ENCODE results near the gene NEUROG1. TPM values are rescaled to one million over a fixed set of nuclear protein-coding genes. Genes with fewer than 3 reads are reported as not detected.

The NEUROG1 gene
- total and polyA plus RNA-seq, 10 of the 15 experiments (the other 5 are each of a cell fraction or from before 2014, with no cell fraction given) = not detected

DNA sequence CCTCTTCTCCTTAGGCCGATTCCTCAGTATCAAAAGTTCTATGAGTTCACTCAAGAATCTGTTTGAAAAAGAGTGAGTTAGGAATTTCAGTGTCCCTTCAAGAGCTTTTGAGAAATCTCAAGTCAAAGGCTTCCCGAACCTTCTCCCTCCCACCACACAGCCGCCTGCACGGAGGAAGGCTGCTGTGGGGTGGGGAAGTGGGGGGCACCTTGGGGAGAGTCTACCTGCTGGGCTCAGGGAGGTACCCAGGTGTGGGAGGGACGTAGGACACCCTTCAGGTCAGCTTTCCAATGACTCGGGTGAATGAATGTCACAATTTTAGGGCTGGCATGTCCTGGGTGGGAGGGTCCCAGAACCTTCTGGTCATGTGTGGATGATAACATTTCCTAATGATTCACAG is 25.5 kb upstream of the NEUROG1 start (continued):
- TF ChIP-seq, protein P1, sequence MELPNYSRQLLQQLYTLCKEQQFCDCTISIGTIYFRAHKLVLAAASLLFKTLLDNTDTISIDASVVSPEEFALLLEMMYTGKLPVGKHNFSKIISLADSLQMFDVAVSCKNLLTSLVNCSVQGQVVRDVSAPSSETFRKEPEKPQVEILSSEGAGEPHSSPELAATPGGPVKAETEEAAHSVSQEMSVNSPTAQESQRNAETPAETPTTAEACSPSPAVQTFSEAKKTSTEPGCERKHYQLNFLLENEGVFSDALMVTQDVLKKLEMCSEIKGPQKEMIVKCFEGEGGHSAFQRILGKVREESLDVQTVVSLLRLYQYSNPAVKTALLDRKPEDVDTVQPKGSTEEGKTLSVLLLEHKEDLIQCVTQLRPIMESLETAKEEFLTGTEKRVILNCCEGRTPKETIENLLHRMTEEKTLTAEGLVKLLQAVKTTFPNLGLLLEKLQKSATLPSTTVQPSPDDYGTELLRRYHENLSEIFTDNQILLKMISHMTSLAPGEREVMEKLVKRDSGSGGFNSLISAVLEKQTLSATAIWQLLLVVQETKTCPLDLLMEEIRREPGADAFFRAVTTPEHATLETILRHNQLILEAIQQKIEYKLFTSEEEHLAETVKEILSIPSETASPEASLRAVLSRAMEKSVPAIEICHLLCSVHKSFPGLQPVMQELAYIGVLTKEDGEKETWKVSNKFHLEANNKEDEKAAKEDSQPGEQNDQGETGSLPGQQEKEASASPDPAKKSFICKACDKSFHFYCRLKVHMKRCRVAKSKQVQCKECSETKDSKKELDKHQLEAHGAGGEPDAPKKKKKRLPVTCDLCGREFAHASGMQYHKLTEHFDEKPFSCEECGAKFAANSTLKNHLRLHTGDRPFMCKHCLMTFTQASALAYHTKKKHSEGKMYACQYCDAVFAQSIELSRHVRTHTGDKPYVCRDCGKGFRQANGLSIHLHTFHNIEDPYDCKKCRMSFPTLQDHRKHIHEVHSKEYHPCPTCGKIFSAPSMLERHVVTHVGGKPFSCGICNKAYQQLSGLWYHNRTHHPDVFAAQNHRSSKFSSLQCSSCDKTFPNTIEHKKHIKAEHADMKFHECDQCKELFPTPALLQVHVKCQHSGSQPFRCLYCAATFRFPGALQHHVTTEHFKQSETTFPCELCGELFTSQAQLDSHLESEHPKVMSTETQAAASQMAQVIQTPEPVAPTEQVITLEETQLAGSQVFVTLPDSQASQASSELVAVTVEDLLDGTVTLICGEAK (IDR thresholded peaks at IDR 0.05; ENCODE audit: borderline replicate concordance) = no peak
- no peak for TF ChIP-seq ZSCAN29 (IDR thresholded peaks at IDR 0.05)
- no peak for TF ChIP-seq ZNF622 (IDR thresholded peaks at IDR 0.05)
- no peak for TF ChIP-seq ZZZ3 (IDR thresholded peaks at IDR 0.05; ENCODE audit: control insufficient read depth, insufficient read length, low read depth)

DNA sequence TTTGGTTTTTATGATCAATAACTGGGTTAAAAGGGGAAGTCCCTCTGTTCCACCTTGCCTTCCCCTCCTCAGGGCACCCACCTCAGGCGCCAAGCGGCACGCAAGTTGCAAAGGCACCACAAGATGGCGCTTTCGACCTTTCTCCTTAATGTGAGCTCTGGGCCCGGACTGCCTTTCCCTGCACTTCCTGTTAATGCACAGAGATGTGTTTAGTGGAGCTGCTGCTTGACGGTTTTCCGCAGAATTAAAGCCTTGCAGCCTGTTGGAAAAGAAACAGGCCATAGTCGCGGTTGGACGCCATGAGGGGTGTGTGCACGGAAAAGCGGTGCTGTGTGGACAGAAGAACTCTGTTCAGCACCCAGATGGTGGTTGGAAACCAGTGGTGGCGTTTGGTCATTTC is 25.1 kb upstream of the NEUROG1 start:
- in situ Hi-C loops (cut with MboI) (no loop called here), intact Hi-C loops (cut with micrococcal nuclease; ENCODE audit: unreplicated experiment) (loop anchor here (1.0 kb wide), 1 partner anchor 269 kb away; no protein-coding TSS in a partner anchor)
- SMC1A ChIA-PET (ENCODE audit: uncharacterized antibody, unreplicated experiment) = interaction anchor here (1.5 kb wide), 1 partner anchor 270 kb away, joined by 5 read pairs; no protein-coding TSS in a partner anchor
- DNase-seq (ENCODE audit: low read depth, low spot score) (peak; percentile 21), ATAC-seq (peak; percentile 99), FAIRE-seq (peak; percentile 98)
- Histone ChIP-seq H3K36me3 (ENCODE audit: control insufficient read depth in 2 of 2, insufficient read depth in 2 of 2, low read length in 1 of 2) (no peaks in the 10 kb centered on the region), H3K79me2 (ENCODE audit: control insufficient read depth, insufficient read depth, low read length) (no peaks in the 10 kb centered on the region), H3K4me1 (ENCODE audit: control insufficient read depth, insufficient read depth, low read length) (no peaks in the 10 kb centered on the region), H2AFZ (ENCODE audit: control insufficient read depth, low read depth, low read length) (peak overlapping the region; percentile 46), H3K4me2 (ENCODE audit: control insufficient read depth, insufficient read depth) (no peak overlapping the region), H3K9me3 (replicated peaks; ENCODE audit: control insufficient read depth, insufficient read depth, low read length) (no peaks in the 10 kb centered on the region; the same call in 2 of the 3 replicates), H3K4me3 (no peak overlapping the region), H3K27me3 (replicated peaks in 1 of 2; ENCODE audit: control insufficient read depth in 2 of 2, insufficient read depth in 2 of 2, low read length in 1 of 2) (peaks cover 3% of the 10 kb centered on the region in 2 experiments; a peak in 3 of 4 replicates), H3K27ac (ENCODE audit: control insufficient read depth, insufficient read depth) (no peak overlapping the region), H3K9ac (ENCODE audit: control insufficient read depth, insufficient read depth, low read length) (no peak overlapping the region), H4K20me1 (ENCODE audit: control insufficient read depth, insufficient read depth) (no peaks in the 10 kb centered on the region)
- BruUV-seq (replicated peaks) = no TSS peak
- RAD21 ChIA-PET (ENCODE audit: unreplicated experiment) = interaction anchor here (0.7 to 2.7 kb wide), 5 partner anchors 9 to 270 kb away, joined by 3 to 26 read pairs (median 4); no protein-coding TSS in a partner anchor
- POLR2A ChIA-PET = no interaction called here
- WGBS (ENCODE audit: insufficient coverage, insufficient replicate concordance, low lambda C conversion rate, missing lambda C conversion rate) = 6% methylated on average over 14 of the region's 14 CpGs
- CTCF ChIA-PET = interaction anchor here (0.6 to 10.2 kb wide), 23 partner anchors 9 to 330 kb away, joined by 3 to 203 read pairs (median 4); partner anchors contain the start of gene DCANP1
- no peak for TF ChIP-seq NRF1 (conservative IDR thresholded peaks at IDR 0.05; ENCODE audit: low read depth, low read length)
- no peak for TF ChIP-seq ESRRA (IDR thresholded peaks at IDR 0.05; ENCODE audit: low read length)
- peak; percentile 58; the same call in 1 of the 2 replicates for TF ChIP-seq SMC3 (IDR thresholded peaks at IDR 0.05; ENCODE audit: borderline replicate concordance, low read length)
- no peak for TF ChIP-seq EZH2 (IDR thresholded peaks at IDR 0.05; ENCODE audit: borderline replicate concordance, control insufficient read depth, low read depth, low read length)
- TF ChIP-seq LARP7 (IDR thresholded peaks at IDR 0.05) = no peak
- no peak for TF ChIP-seq CBX5 (IDR thresholded peaks at IDR 0.05; ENCODE audit: low read depth)
- no peak for TF ChIP-seq NFIC (IDR thresholded peaks at IDR 0.05; ENCODE audit: low read depth, low read length)
- 0 out of 3 replicates have a peak, but pooled peaks have one; percentile 26 for TF ChIP-seq POU2F2 (IDR thresholded peaks at IDR 0.05; ENCODE audit: borderline replicate concordance, low read depth, low read length)
- TF ChIP-seq BACH1 (IDR thresholded peaks at IDR 0.05; ENCODE audit: borderline replicate concordance) = no peak
- TF ChIP-seq, protein P2, sequence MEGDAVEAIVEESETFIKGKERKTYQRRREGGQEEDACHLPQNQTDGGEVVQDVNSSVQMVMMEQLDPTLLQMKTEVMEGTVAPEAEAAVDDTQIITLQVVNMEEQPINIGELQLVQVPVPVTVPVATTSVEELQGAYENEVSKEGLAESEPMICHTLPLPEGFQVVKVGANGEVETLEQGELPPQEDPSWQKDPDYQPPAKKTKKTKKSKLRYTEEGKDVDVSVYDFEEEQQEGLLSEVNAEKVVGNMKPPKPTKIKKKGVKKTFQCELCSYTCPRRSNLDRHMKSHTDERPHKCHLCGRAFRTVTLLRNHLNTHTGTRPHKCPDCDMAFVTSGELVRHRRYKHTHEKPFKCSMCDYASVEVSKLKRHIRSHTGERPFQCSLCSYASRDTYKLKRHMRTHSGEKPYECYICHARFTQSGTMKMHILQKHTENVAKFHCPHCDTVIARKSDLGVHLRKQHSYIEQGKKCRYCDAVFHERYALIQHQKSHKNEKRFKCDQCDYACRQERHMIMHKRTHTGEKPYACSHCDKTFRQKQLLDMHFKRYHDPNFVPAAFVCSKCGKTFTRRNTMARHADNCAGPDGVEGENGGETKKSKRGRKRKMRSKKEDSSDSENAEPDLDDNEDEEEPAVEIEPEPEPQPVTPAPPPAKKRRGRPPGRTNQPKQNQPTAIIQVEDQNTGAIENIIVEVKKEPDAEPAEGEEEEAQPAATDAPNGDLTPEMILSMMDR (IDR thresholded peaks at IDR 0.05 in 2 of 3, conservative IDR thresholded peaks at IDR 0.05 in 1 of 3; ENCODE audit: control insufficient read depth in 2 of 3, extremely low read depth in 1 of 3, insufficient read depth in 1 of 3, low read depth in 3 of 3, low read length in 3 of 3) = peak; percentile 78 to 87 (median 85)
- TF ChIP-seq RFX5 (IDR thresholded peaks at IDR 0.05; ENCODE audit: low read depth, low read length) = no peak
- TF ChIP-seq ZNF274 (IDR thresholded peaks at IDR 0.05; ENCODE audit: insufficient read depth, insufficient read length) = no peak
- TF ChIP-seq ZSCAN29 (IDR thresholded peaks at IDR 0.05) = no peak
- TF ChIP-seq RB1 (IDR thresholded peaks at IDR 0.05; ENCODE audit: borderline replicate concordance) = no peak
- TF ChIP-seq RAD21 (IDR thresholded peaks at IDR 0.05; ENCODE audit: insufficient read depth, low read depth, low read length) = peak; percentile 70

Data from GM12878 (cell line).